ENCODE results near the gene RAB24.
"Not testable (repeated sequence)": the region's sequence is repeated elsewhere in the genome, so short reads cannot be mapped to it uniquely, and the experiment has no call there.

RAB24 gene

DNA sequence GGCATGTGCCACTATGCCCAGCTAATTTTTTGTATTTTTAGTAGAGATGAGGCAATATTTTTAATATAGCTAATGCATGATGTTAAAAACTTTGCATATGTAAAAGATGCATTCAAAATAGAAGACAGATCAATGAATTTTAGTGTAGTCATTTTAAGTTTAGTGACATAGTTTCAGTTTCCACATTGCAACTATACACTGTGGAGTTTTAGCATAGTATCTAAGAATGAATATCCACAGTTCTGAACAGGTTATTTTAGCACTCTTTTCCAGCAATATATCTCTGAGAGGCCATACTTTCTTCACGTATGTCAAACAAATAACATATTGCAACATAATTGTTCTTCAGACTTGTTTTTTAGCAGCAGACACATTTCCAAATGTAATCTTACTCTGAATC is 39.3 kb downstream of the RAB24 start:
- Mint-ChIP-seq H3K4me3 (no peak overlapping the region), H3K9me3 (no peaks in the 10 kb centered on the region), H3K4me1 (ENCODE audit: low read depth) (no peaks in the 10 kb centered on the region), H3K27me3 (no peaks in the 10 kb centered on the region), H3K36me3 (ENCODE audit: low read depth) (peaks cover 64% of the 10 kb centered on the region), H3K27ac (no peak overlapping the region)

DNA sequence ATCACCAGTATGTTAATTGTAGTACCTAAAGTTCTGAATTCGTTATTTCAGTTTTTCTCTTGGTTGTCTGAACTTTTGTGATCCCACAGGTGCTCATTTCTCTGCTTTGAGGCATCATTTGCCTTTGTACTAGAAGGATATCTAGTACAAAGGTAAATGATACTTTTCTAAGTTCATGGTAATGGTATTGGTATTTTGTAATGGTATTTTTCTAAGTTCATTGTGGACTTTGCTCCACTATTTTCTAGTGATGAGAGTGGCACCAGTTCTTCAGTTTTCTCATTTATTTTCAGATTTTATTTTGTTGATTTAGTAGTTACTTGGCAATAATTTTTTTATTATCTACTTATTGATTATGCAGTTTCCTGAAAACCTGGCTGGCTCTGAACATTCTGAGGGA is 42.0 kb downstream of the RAB24 start:
- Mint-ChIP-seq H3K4me1 (ENCODE audit: low read depth) (no peaks in the 10 kb centered on the region), H3K4me3 (no peak overlapping the region), H3K9me3 (no peaks in the 10 kb centered on the region), H3K36me3 (ENCODE audit: low read depth) (peaks cover 76% of the 10 kb centered on the region), H3K27me3 (no peaks in the 10 kb centered on the region), H3K27ac (no peak overlapping the region)

DNA sequence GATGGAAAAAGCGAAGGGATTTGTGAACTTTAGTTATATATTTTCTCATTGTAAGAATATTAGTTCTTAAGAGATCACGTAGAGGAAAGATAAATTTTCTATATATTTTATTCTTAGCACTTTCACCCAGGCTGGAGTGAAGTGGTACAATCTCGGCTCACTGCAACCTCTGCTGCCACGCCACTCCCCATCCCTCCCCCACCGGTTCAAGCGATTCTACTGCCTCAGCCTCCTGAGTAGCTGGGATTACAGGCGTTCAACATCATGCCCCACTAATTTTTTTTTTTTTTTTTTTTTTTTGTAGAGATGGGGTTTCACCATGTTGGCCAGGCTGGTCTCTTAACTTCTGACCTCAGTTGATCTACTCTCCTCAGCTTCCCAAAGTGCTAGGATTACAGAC is 42.6 kb downstream of the RAB24 start:
- Mint-ChIP-seq H3K36me3 (ENCODE audit: low read depth) (peaks cover 74% of the 10 kb centered on the region), H3K27ac (no peak overlapping the region), H3K4me3 (no peak overlapping the region), H3K9me3 (no peaks in the 10 kb centered on the region), H3K27me3 (no peaks in the 10 kb centered on the region), H3K4me1 (ENCODE audit: low read depth) (no peaks in the 10 kb centered on the region)

DNA sequence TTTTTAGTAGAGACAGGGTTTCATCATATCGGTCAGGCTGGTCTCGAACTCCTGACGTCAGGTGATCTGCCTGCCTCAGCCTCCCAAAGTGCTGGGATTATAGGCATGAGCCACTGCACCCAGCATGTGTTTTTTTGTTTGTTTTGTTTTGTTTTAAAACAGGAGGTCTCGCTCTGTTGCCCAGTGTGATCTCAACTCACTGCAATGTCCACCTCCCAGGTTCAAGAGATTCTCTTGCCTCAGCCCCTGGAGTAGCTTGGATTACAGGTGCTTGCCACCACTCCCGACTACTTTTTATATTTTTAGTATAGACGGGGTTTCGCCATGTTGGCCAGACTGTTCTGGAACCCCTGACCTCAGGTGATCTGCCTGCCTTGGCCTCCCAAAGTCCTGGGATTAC is 44.8 kb downstream of the RAB24 start:
- peaks cover 76% of the 10 kb centered on the region for H3K36me3 Mint-ChIP-seq (ENCODE audit: low read depth)
- not testable (repeated sequence) for H3K27me3 Mint-ChIP-seq; H3K4me3 Mint-ChIP-seq; H3K4me1 Mint-ChIP-seq (ENCODE audit: low read depth); H3K9me3 Mint-ChIP-seq; H3K27ac Mint-ChIP-seq

DNA sequence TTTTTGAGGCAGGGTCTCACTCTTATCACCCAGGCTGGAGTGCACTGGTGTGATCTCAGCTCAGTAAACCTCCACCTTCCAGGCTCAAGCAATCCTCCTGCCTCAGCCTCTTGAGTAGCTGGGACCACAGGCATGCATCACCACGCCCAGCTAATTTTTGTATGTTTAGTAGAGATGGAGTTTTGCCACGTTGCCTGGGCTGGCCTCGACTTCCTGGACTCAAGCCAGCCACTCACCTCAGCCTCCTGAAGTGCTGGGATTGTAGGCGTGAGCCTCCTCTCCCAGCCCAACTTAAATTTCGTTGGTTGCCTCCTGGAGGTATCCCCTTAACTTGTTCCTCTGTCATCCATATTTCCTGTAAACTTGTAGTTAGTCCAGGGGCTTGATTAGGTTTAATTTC is 47.2 kb downstream of the RAB24 start:
- H3K4me1 Mint-ChIP-seq (ENCODE audit: low read depth) = no peaks in the 10 kb centered on the region
- no peaks in the 10 kb centered on the region for H3K9me3 Mint-ChIP-seq
- peak overlapping the region; percentile 48 for H3K27ac Mint-ChIP-seq
- H3K27me3 Mint-ChIP-seq = no peaks in the 10 kb centered on the region
- H3K36me3 Mint-ChIP-seq (ENCODE audit: low read depth) = peaks cover 76% of the 10 kb centered on the region
- H3K4me3 Mint-ChIP-seq = no peak overlapping the region

DNA sequence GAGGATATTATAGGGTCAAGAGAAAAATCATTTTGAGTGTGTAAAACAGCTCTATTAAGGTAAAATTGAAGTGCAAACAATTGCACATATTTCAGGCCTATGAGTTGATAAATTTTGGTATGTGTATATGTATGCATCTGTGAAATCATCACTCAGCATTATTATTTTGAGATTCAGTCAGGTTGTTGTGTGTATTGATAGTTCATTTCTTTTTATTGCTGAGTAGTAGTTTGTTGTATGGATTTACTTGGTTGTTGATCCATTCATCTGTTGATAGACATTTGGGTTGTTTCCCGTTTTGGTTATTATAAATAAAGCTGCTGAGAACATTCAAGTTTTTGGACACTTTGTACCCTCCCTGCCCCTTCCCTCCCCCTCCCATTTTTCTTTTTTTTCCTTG is 50.3 kb downstream of the RAB24 start:
- Mint-ChIP-seq H3K27me3 (no peaks in the 10 kb centered on the region), H3K4me3 (no peak overlapping the region), H3K4me1 (ENCODE audit: low read depth) (no peaks in the 10 kb centered on the region), H3K36me3 (ENCODE audit: low read depth) (peaks cover 65% of the 10 kb centered on the region), H3K9me3 (no peaks in the 10 kb centered on the region), H3K27ac (no peak overlapping the region)
